Activated CD4-positive, alpha-beta T cell treated with anti-CD3 and anti-CD28 coated beads for 36 hours (primary cell): ENCODE measurements around the gene DSTN. TPM values are rescaled to one million over a fixed set of nuclear protein-coding genes. Genes with fewer than 3 reads are reported as not detected.

Source experiments
- ATAC-seq: fragments of 200-7000 bp; cut with Tn5 transposase; one replicate; pipeline ENCODE4 v1.10.0; 2021; ENCODE audit warnings: mild to moderate bottlenecking, moderate library complexity
- CTCF ChIA-PET: fragments of 350-600 bp; sonication (Branson Sonifier 250); formaldehyde crosslinking; loops from one replicate; lab custom pipeline; 2021; ENCODE audit warnings: antibody characterized with exemption; lab: Charles Lee
- POLR2A ChIA-PET: fragments of 350-600 bp; sonication (Branson Sonifier 250); formaldehyde crosslinking; loops from one replicate; lab custom pipeline; 2021; ENCODE audit warnings: antibody characterized with exemption, inconsistent platforms; lab: Charles Lee
- DNase-seq: peaks from one replicate; pipeline ENCODE4 v3.0.0-alpha.2; 2020
- H3K27ac Mint-ChIP-seq: one replicate; pipeline ENCODE4 v1.8.0; 2021; ENCODE audit warnings: mixed read lengths
- H3K27me3 Mint-ChIP-seq: one replicate; pipeline ENCODE4 v1.8.0; 2021; ENCODE audit warnings: mixed read lengths
- H3K36me3 Mint-ChIP-seq: one replicate; pipeline ENCODE4 v1.8.0; 2021; ENCODE audit warnings: low read depth, mixed read lengths
- H3K4me1 Mint-ChIP-seq: one replicate; pipeline ENCODE4 v1.8.0; 2021; ENCODE audit warnings: mixed read lengths
- H3K4me3 Mint-ChIP-seq: one replicate; pipeline ENCODE4 v1.8.0; 2021; ENCODE audit warnings: mild to moderate bottlenecking, moderate library complexity, mixed read lengths
- H3K9me3 Mint-ChIP-seq: one replicate; pipeline ENCODE4 v1.8.0; 2021; ENCODE audit warnings: low read depth, mixed read lengths
- intact Hi-C, 2 experiments: fragments of 100-400 bp; cut with DNase I in 1 of 2; cut with micrococcal nuclease in 1 of 2; formaldehyde crosslinking; loops; one replicate each; pipeline versions ENCODE4 v1.14.2 to v1.15.1; 2022 to 2024; cut with DNase I, micrococcal nuclease
- total RNA-seq, 2 experiments: library from RNA; stranded (reverse); gene quantifications; one replicate each; pipeline ENCODE4 v1.2.3, GENCODE V29; 2021

The DSTN gene
- total RNA-seq, 2 experiments from 2014 or later = 66.2 to 68.4 TPM

GRCh38 chr20:17617212-17617867 is 47.5 kb downstream of the DSTN start:
- intact Hi-C loops = loop anchor here (1.0 kb wide), 2 partner anchors 80 to 112 kb away; no protein-coding TSS in a partner anchor

GRCh38 chr20:17617868-17618672 is 48.2 kb downstream of the DSTN start:
- ChIA-PET CTCF (interaction anchor here (1.0 to 5.5 kb wide), 5 partner anchors 13 to 114 kb away, joined by 4 to 27 read pairs (median 6); no protein-coding TSS in a partner anchor), POLR2A (no interaction called here)
- ATAC-seq (no peak), DNase-seq (no peak)
- Mint-ChIP-seq H3K4me3 (no peak overlapping the region), H3K9me3 (no peaks in the 10 kb centered on the region), H3K4me1 (no peaks in the 10 kb centered on the region), H3K36me3 (peaks cover 6% of the 10 kb centered on the region), H3K27me3 (no peaks in the 10 kb centered on the region), H3K27ac (no peak overlapping the region)
- intact Hi-C loops = loop anchor here (1.0 kb wide), 2 partner anchors 81 to 113 kb away; no protein-coding TSS in a partner anchor

More at GRCh38 chr20:17617212-17617867, 47.5 kb downstream of the DSTN start:
- ChIA-PET POLR2A (no interaction called here), CTCF (interaction anchor here (2.5 to 5.5 kb wide), 3 partner anchors 75 to 113 kb away, joined by 6 to 27 read pairs (median 17); no protein-coding TSS in a partner anchor)
- Mint-ChIP-seq H3K9me3 (no peaks in the 10 kb centered on the region), H3K27me3 (no peaks in the 10 kb centered on the region), H3K4me3 (no peak overlapping the region), H3K4me1 (peaks cover 5% of the 10 kb centered on the region), H3K36me3 (peaks cover 4% of the 10 kb centered on the region), H3K27ac (no peak overlapping the region)
- DNase-seq (peak; percentile 72), ATAC-seq (peak; percentile 71)

- intact Hi-C loops = no loop called here
- Mint-ChIP-seq H3K4me3 (no peak overlapping the region), H3K36me3 (peaks cover 6% of the 10 kb centered on the region), H3K27me3 (no peaks in the 10 kb centered on the region), H3K9me3 (no peaks in the 10 kb centered on the region), H3K4me1 (no peaks in the 10 kb centered on the region), H3K27ac (no peak overlapping the region)
- ChIA-PET POLR2A (no interaction called here), CTCF (interaction anchor here (1.0 to 5.5 kb wide), 5 partner anchors 12 to 114 kb away, joined by 4 to 27 read pairs (median 6); no protein-coding TSS in a partner anchor)
- DNase-seq = no peak
- no peak for ATAC-seq
Observed at GRCh38 chr20:17618673-17619013, 48.8 kb downstream of the DSTN start.

- DNase-seq = no peak
- CTCF ChIA-PET = interaction anchor here (2.5 to 5.5 kb wide), 2 partner anchors 82 to 115 kb away, joined by 6 to 27 read pairs; no protein-coding TSS in a partner anchor
- intact Hi-C loops = no loop called here
- no peak overlapping the region for H3K4me3 Mint-ChIP-seq
- no peaks in the 10 kb centered on the region for H3K4me1 Mint-ChIP-seq
- ATAC-seq = no peak
- POLR2A ChIA-PET = no interaction called here
- no peaks in the 10 kb centered on the region for H3K27me3 Mint-ChIP-seq
- H3K27ac Mint-ChIP-seq = no peak overlapping the region
- no peaks in the 10 kb centered on the region for H3K9me3 Mint-ChIP-seq
- peaks cover 6% of the 10 kb centered on the region for H3K36me3 Mint-ChIP-seq
Observed at GRCh38 chr20:17619351-17620093, 49.6 kb downstream of the DSTN start.

- Mint-ChIP-seq H3K4me1 (no peaks in the 10 kb centered on the region), H3K4me3 (no peak overlapping the region), H3K27me3 (no peaks in the 10 kb centered on the region), H3K9me3 (no peaks in the 10 kb centered on the region), H3K27ac (no peak overlapping the region), H3K36me3 (peaks cover 6% of the 10 kb centered on the region)
- CTCF ChIA-PET = interaction anchor here (1.3 kb wide), 1 partner anchor 121 kb away, joined by 3 read pairs; no protein-coding TSS in a partner anchor
- POLR2A ChIA-PET = no interaction called here
- DNase-seq (peak; percentile 1), ATAC-seq (no peak)
- intact Hi-C loops = no loop called here
Observed at GRCh38 chr20:17620371-17621228, 50.7 kb downstream of the DSTN start.

GRCh38 chr20:17621229-17621968 is 51.5 kb downstream of the DSTN start:
- H3K4me1 Mint-ChIP-seq = no peaks in the 10 kb centered on the region
- ATAC-seq (no peak), DNase-seq (peak; percentile 1)
- no peak overlapping the region for H3K27ac Mint-ChIP-seq
- CTCF ChIA-PET = interaction anchor here (1.2 to 1.3 kb wide), 2 partner anchors 12 to 122 kb away, joined by 3 to 4 read pairs; no protein-coding TSS in a partner anchor
- no peak overlapping the region for H3K4me3 Mint-ChIP-seq
- no peaks in the 10 kb centered on the region for H3K27me3 Mint-ChIP-seq
- intact Hi-C loops = no loop called here
- POLR2A ChIA-PET = no interaction called here
- peaks cover 6% of the 10 kb centered on the region for H3K36me3 Mint-ChIP-seq
- H3K9me3 Mint-ChIP-seq = no peaks in the 10 kb centered on the region

GRCh38 chr20:17622086-17622850 is 52.4 kb downstream of the DSTN start:
- no peaks in the 10 kb centered on the region for H3K9me3 Mint-ChIP-seq
- H3K27me3 Mint-ChIP-seq = no peaks in the 10 kb centered on the region
- peak; percentile 0 for DNase-seq
- peaks cover 6% of the 10 kb centered on the region for H3K36me3 Mint-ChIP-seq
- no peak for ATAC-seq
- no peaks in the 10 kb centered on the region for H3K4me1 Mint-ChIP-seq
- ChIA-PET POLR2A (no interaction called here), CTCF (interaction anchor here (1.2 kb wide), 1 partner anchor 11 kb away, joined by 4 read pairs; no protein-coding TSS in a partner anchor)
- no peak overlapping the region for H3K27ac Mint-ChIP-seq
- intact Hi-C loops = no loop called here
- H3K4me3 Mint-ChIP-seq = no peak overlapping the region

- CTCF ChIA-PET = interaction anchor here (1.2 kb wide), 1 partner anchor 11 kb away, joined by 4 read pairs; no protein-coding TSS in a partner anchor
- no peak overlapping the region for H3K27ac Mint-ChIP-seq
- intact Hi-C loops = no loop called here
Observed at GRCh38 chr20:17622851-17623508, 53.1 kb downstream of the DSTN start.

GRCh38 chr20:17624070-17624469 is 54.2 kb downstream of the DSTN start:
- no peak overlapping the region for H3K27ac Mint-ChIP-seq
- ChIA-PET POLR2A (no interaction called here), CTCF (interaction anchor here (0.6 kb wide), 1 partner anchor 143 kb away, joined by 3 read pairs; no protein-coding TSS in a partner anchor)
- H3K4me3 Mint-ChIP-seq = no peak overlapping the region
- H3K36me3 Mint-ChIP-seq = peaks cover 7% of the 10 kb centered on the region
- ATAC-seq (no peak), DNase-seq (no peak)
- no peaks in the 10 kb centered on the region for H3K9me3 Mint-ChIP-seq
- intact Hi-C loops = no loop called here
- no peaks in the 10 kb centered on the region for H3K27me3 Mint-ChIP-seq
- no peaks in the 10 kb centered on the region for H3K4me1 Mint-ChIP-seq

More at GRCh38 chr20:17622851-17623508, 53.1 kb downstream of the DSTN start:
- no peaks in the 10 kb centered on the region for H3K4me1 Mint-ChIP-seq
- no peak overlapping the region for H3K4me3 Mint-ChIP-seq
- H3K9me3 Mint-ChIP-seq = no peaks in the 10 kb centered on the region
- POLR2A ChIA-PET = no interaction called here
- H3K36me3 Mint-ChIP-seq = peaks cover 6% of the 10 kb centered on the region
- ATAC-seq = no peak
- H3K27me3 Mint-ChIP-seq = no peaks in the 10 kb centered on the region
- no peak for DNase-seq
